HCT116 (cell line): Measurements from ENCODE around the gene RUNX1. TPM values are rescaled to one million over a fixed set of nuclear protein-coding genes. Genes with fewer than 3 reads are reported as not detected.

ENCODE experiments used
- ATAC-seq: fragments of 200-7000 bp; cut with Tn5 transposase; 2 replicates; pipeline ENCODE4 v1.9.1; 2020; ENCODE audit warnings: mild to moderate bottlenecking, moderate library complexity
- BruUV-seq: library from RNA; stranded (reverse); fragments of 400-500 nt; replicated peaks from 2 replicates; lab custom pipeline; 2021; lab: Mats Ljungman, UMichigan
- CTCF ChIA-PET: fragments of 300-600 bp; sonication (Branson Sonifier 250); formaldehyde crosslinking; loops from one replicate; lab custom pipeline; 2021; ENCODE audit warnings: antibody characterized with exemption; lab: Charles Lee
- POLR2A ChIA-PET: fragments of 300-600, 350-600 bp; sonication (Branson Sonifier 250); formaldehyde crosslinking; loops from one replicate; lab custom pipeline; 2021; ENCODE audit warnings: antibody characterized with exemption; lab: Charles Lee
- RAD21 ChIA-PET, 2 experiments: fragments of 300-600 bp; sonication (Branson Sonifier 250); formaldehyde crosslinking; loops; one replicate each; lab custom pipeline; 2023; ENCODE audit warnings: low total read pairs in 2 of 2; ENCODE audit not compliant: uncharacterized antibody in 2 of 2, unreplicated experiment in 2 of 2, low non-redundant PET in 1 of 2; lab: Charles Lee
- DNase-seq: peaks from one replicate; pipeline ENCODE4 v3.0.0-alpha.2; 2010; ENCODE audit warnings: low read depth, low spot score
- H2AFZ ChIP-seq: fragments of 200-600 bp; shearing (Covaris generic), sonication (generic); 2 replicates; pipeline ENCODE4 v1.6.1; 2017; ENCODE audit warnings: low read depth, mixed run types, mixed read lengths, antibody characterized with exemption, low read length; ENCODE audit not compliant: poor library complexity, severe bottlenecking
- H3K27ac ChIP-seq: 2 replicates; pipeline ENCODE4 v1.5.1; 2012; ENCODE audit warnings: low read depth, low read length
- H3K27me3 ChIP-seq: fragments of 200-600 bp; sonication (generic); 2 replicates; pipeline ENCODE4 v1.6.1; 2016; ENCODE audit warnings: mixed run types, low read length, mixed read lengths; ENCODE audit not compliant: insufficient read depth
- H3K36me3 ChIP-seq, 2 experiments: fragments of 200-500 bp in 1 of 2; fragments of 200-600 bp in 1 of 2; sonication (Bioruptor generic) in 1 of 2; sonication (generic) in 1 of 2; 2 replicates each; pipeline versions ENCODE4 v1.5.1 to v1.6.1; 2014 to 2016; ENCODE audit warnings: low read length in 2 of 2, inconsistent platforms in 1 of 2, mixed read lengths in 1 of 2, mixed run types in 1 of 2; ENCODE audit not compliant: insufficient read depth in 2 of 2, control insufficient read depth in 1 of 2
- H3K4me1 ChIP-seq, 2 experiments: fragments of 200-600 bp in 1 of 2; sonication (generic) in 1 of 2; 2 replicates each; pipeline versions ENCODE4 v1.5.1 to v1.6.1; 2012 to 2017; ENCODE audit warnings: low read length in 2 of 2, inconsistent platforms in 1 of 2, mild to moderate bottlenecking in 1 of 2, mixed read lengths in 1 of 2, mixed run types in 1 of 2, moderate library complexity in 1 of 2; ENCODE audit not compliant: insufficient read depth in 2 of 2, control insufficient read depth in 1 of 2
- H3K4me2 ChIP-seq: fragments of 200-600 bp; sonication (generic); 2 replicates; pipeline ENCODE4 v1.6.1; 2017; ENCODE audit warnings: mixed run types, low read length, mixed read lengths
- H3K4me3 ChIP-seq, 2 experiments: fragments of 200-600 bp in 1 of 2; sonication (generic) in 1 of 2; replicated peaks in 1 of 2; 2 replicates each; pipeline ENCODE4 v1.5.1; 2011 to 2016; ENCODE audit warnings: low read length in 2 of 2, control low read depth in 1 of 2, low read depth in 1 of 2, mild to moderate bottlenecking in 1 of 2, mixed read lengths in 1 of 2, mixed run types in 1 of 2
- H3K79me2 ChIP-seq: fragments of 200-600 bp; sonication (generic); 2 replicates; pipeline ENCODE4 v1.6.1; 2017; ENCODE audit warnings: mild to moderate bottlenecking, mixed run types, low read length, moderate library complexity, mixed read lengths; ENCODE audit not compliant: insufficient read depth
- H3K9ac ChIP-seq: fragments of 200-600 bp; sonication (generic); 2 replicates; pipeline ENCODE4 v1.6.1; 2016; ENCODE audit warnings: low read length, mixed read lengths
- H3K9me2 ChIP-seq: fragments of 200-600 bp; sonication (generic), shearing (Covaris generic); 2 replicates; pipeline ENCODE4 v1.6.1; 2017; ENCODE audit warnings: mixed run types, mild to moderate bottlenecking, moderate library complexity; ENCODE audit not compliant: insufficient read depth
- H3K9me3 ChIP-seq, 2 experiments: fragments of 200-500 bp in 1 of 2; fragments of 200-600 bp in 1 of 2; sonication (Bioruptor generic) in 1 of 2; sonication (generic) in 1 of 2; 2 replicates each; pipeline ENCODE4 v1.6.1; 2014 to 2017; ENCODE audit warnings: low read length in 2 of 2, mixed read lengths in 2 of 2, inconsistent platforms in 1 of 2, low read depth in 1 of 2, mild to moderate bottlenecking in 1 of 2, mixed run types in 1 of 2, moderate library complexity in 1 of 2; ENCODE audit not compliant: control insufficient read depth in 1 of 2, insufficient read depth in 1 of 2
- H4K20me1 ChIP-seq: fragments of 200-600 bp; sonication (generic), shearing (Covaris generic); 2 replicates; pipeline ENCODE4 v1.6.1; 2017; ENCODE audit warnings: mixed run types, mild to moderate bottlenecking, moderate library complexity; ENCODE audit not compliant: insufficient read depth
- ATF3 ChIP-seq: IDR thresholded peaks from 2 replicates; pipeline ENCODE4 v1.6.1; 2012
- CEBPB ChIP-seq: IDR thresholded peaks from 2 replicates; pipeline ENCODE4 v1.6.1; 2012; ENCODE audit warnings: low read depth
- CTCF ChIP-seq, 3 experiments: fragments of 200-600 bp in 1 of 3; sonication (generic) in 1 of 3; IDR thresholded peaks in 2 of 3; conservative IDR thresholded peaks in 1 of 3; 2 replicates each; pipeline ENCODE4 v1.5.1; 2012 to 2017; ENCODE audit warnings: low read depth in 2 of 3, low read length in 2 of 3, antibody characterized with exemption in 1 of 3, borderline replicate concordance in 1 of 3, control low read depth in 1 of 3, mild to moderate bottlenecking in 1 of 3, mixed read lengths in 1 of 3, mixed run types in 1 of 3, moderate library complexity in 1 of 3; ENCODE audit not compliant: insufficient read depth in 1 of 3
- ELF1 ChIP-seq: IDR thresholded peaks from 2 replicates; pipeline ENCODE4 v1.6.1; 2012; ENCODE audit warnings: low read depth, borderline replicate concordance
- EZH2phosphoT487 ChIP-seq: fragments of 200-600 bp; IDR thresholded peaks from 2 replicates; pipeline ENCODE4 v1.6.1; 2018; ENCODE audit warnings: antibody characterized with exemption, borderline replicate concordance
- MAX ChIP-seq: IDR thresholded peaks from 2 replicates; pipeline ENCODE4 v1.6.1; 2012
- POLR2AphosphoS5 ChIP-seq: IDR thresholded peaks from 2 replicates; pipeline ENCODE4 v1.6.1; 2011; ENCODE audit warnings: mild to moderate bottlenecking, low read depth, low read length, moderate library complexity
- RAD21 ChIP-seq: IDR thresholded peaks from 2 replicates; pipeline ENCODE4 v1.6.1; 2012; ENCODE audit warnings: low read depth, mild to moderate bottlenecking
- SIN3A ChIP-seq: IDR thresholded peaks from 2 replicates; pipeline ENCODE4 v1.6.1; 2012; ENCODE audit warnings: low read depth
- SP1 ChIP-seq: IDR thresholded peaks from 2 replicates; pipeline ENCODE4 v1.6.1; 2012; ENCODE audit warnings: low read depth
- SRF ChIP-seq: IDR thresholded peaks from 2 replicates; pipeline ENCODE4 v1.6.1; 2012; ENCODE audit warnings: low read depth
- TCF7L2 ChIP-seq: IDR thresholded peaks from 2 replicates; pipeline ENCODE4 v1.7.0; 2011; ENCODE audit warnings: borderline replicate concordance, inconsistent platforms; ENCODE audit not compliant: insufficient read depth, insufficient read length; ENCODE audit errors: extremely low read depth
- ZFX ChIP-seq: fragments of 450-650 bp; IDR thresholded peaks from 2 replicates; pipeline ENCODE4 v1.6.1; 2017
- intact Hi-C: fragments of 100-400 bp; cut with micrococcal nuclease; formaldehyde crosslinking; loops from 2 replicates; pipeline ENCODE4 v1.10.0; 2022
- total RNA-seq: library from RNA; stranded (reverse); gene quantifications from one replicate; pipeline ENCODE4 v1.2.1, GENCODE V29; 2021; ENCODE audit not compliant: unreplicated experiment

Gene RUNX1
- total RNA-seq, 1 experiment from 2014 or later = 33.5 TPM

GRCh38 chr21:34910396-34910795 is 138.7 kb downstream of the RUNX1 start:
- H3K4me2 ChIP-seq = no peak overlapping the region
- no peaks in the 10 kb centered on the region for H4K20me1 ChIP-seq
- BruUV-seq = no TSS peak
- peaks cover 3 to 8% of the 10 kb centered on the region in 2 experiments for H3K4me1 ChIP-seq
- H3K9ac ChIP-seq = no peak overlapping the region
- no peaks in the 10 kb centered on the region for H3K9me3 ChIP-seq
- no peak overlapping the region for H3K27ac ChIP-seq
- no peaks in the 10 kb centered on the region for H3K36me3 ChIP-seq
- H3K27me3 ChIP-seq = no peaks in the 10 kb centered on the region; the same call in 1 of the 2 replicates
- TF ChIP-seq CEBPB (no peak), ZFX (no peak), EZH2phosphoT487 (no peak), POLR2AphosphoS5 (no peak), ATF3 (no peak), CTCF (IDR thresholded peaks at IDR 0.05 in 2 of 3, conservative IDR thresholded peaks at IDR 0.05 in 1 of 3; ENCODE audit: borderline replicate concordance in 1 of 3, insufficient read depth in 1 of 3, low read depth in 2 of 3, low read length in 2 of 3) (no peak), RAD21 (no peak), SRF (no peak), ELF1 (no peak), TCF7L2 (no peak), SP1 (no peak), MAX (no peak), SIN3A (no peak)
- DNase-seq (no peak), ATAC-seq (no peak)
- no peaks in the 10 kb centered on the region for H3K9me2 ChIP-seq
- POLR2A ChIA-PET = no interaction called here
- H3K4me3 ChIP-seq = no peak overlapping the region
- RAD21 ChIA-PET = no interaction called here
- CTCF ChIA-PET = no interaction called here
- H3K79me2 ChIP-seq = no peaks in the 10 kb centered on the region
- intact Hi-C loops = no loop called here
- no peak overlapping the region for H2AFZ ChIP-seq
